Mesothelial cell of epicardium (in vitro differentiated cells): ENCODE data around the gene HTR3E. TPM values are rescaled to one million over a fixed set of nuclear protein-coding genes. Genes with fewer than 3 reads are reported as not detected.

Experiments
- DNase-seq, 2 experiments: peaks; one replicate each; pipeline ENCODE4 v3.0.0; 2021; ENCODE audit warnings: low spot score in 2 of 2; ENCODE audit not compliant: unreplicated experiment in 2 of 2
- H3K27ac Mint-ChIP-seq: 2 replicates; pipeline ENCODE4 v1.8.0; 2021; ENCODE audit warnings: mixed read lengths
- H3K27me3 Mint-ChIP-seq: 2 replicates; pipeline ENCODE4 v1.8.0; 2021; ENCODE audit warnings: low read depth, mixed read lengths
- H3K36me3 Mint-ChIP-seq: 2 replicates; pipeline ENCODE4 v1.8.0; 2021; ENCODE audit warnings: mixed read lengths
- H3K4me1 Mint-ChIP-seq: 2 replicates; pipeline ENCODE4 v1.8.0; 2021; ENCODE audit warnings: mixed read lengths
- H3K4me3 Mint-ChIP-seq: 2 replicates; pipeline ENCODE4 v1.8.0; 2021; ENCODE audit warnings: mild to moderate bottlenecking, moderate library complexity, mixed read lengths
- H3K9me3 Mint-ChIP-seq: 2 replicates; pipeline ENCODE4 v1.8.0; 2021; ENCODE audit warnings: mixed read lengths
- CTCF ChIP-seq: fragments of 200-600 bp; sonication (generic); IDR thresholded peaks from one replicate; pipeline ENCODE4 v1.5.0; 2021; ENCODE audit warnings: antibody characterized with exemption; ENCODE audit not compliant: unreplicated experiment
- total RNA-seq: library from RNA; stranded (reverse); gene quantifications from 3 replicates; pipeline ENCODE4 v1.2.1, GENCODE V29; 2021

HTR3E gene
- total RNA-seq, 1 donor from 2014 or later, result not detected

DNA sequence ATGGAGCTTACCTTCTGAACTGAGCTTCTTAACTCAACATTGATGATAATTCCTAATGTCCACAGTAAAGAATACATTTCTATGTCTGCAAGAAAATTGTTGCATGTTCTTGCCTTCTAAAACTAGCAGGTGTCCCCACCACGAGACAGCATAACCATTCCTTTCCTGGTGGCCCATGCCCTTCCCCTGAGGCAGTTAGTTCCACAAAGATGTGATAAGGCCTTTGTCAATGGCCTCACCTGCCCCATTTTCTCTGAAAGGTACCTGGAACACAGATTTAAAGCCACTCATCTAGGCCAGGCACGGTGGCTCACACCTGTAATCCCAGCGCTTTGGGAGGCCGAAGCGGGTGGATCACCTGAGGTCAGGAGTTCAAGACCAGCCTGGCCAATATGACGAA is 21.0 kb upstream of the HTR3E start:
- Mint-ChIP-seq H3K9me3 (peaks cover 3% of the 10 kb centered on the region), H3K4me1 (no peaks in the 10 kb centered on the region), H3K4me3 (no peak overlapping the region), H3K36me3 (no peaks in the 10 kb centered on the region), H3K27ac (no peak overlapping the region), H3K27me3 (no peaks in the 10 kb centered on the region)
- no peak for TF ChIP-seq CTCF
- DNase-seq, result no peak

DNA sequence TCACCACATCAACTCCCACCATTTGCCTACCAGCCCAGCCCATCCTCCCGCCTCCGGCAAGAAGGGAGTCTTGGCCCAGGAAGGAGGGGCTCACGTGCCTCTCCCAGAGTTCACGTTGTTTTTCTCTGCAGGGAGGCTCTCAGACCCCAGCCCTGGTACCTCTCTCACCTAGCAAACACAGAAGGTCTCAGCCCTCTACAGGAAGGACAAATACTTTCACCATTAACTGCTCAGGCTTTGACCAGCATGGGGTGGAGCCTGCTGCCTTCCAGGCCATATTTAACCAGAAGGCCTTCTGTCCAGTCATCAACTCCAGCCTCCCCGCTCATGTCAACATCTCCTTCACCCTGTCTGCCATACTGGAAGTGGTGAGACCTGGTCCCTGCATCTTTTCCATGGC is 19.0 kb upstream of the HTR3E start:
- Mint-ChIP-seq H3K9me3 (no peaks in the 10 kb centered on the region), H3K27ac (no peak overlapping the region), H3K36me3 (no peaks in the 10 kb centered on the region), H3K4me3 (no peak overlapping the region), H3K27me3 (no peaks in the 10 kb centered on the region), H3K4me1 (no peaks in the 10 kb centered on the region)
- TF ChIP-seq CTCF, result no peak
- DNase-seq, result no peak

GRCh38 chr3:184078851-184079250 is 18.0 kb upstream of the HTR3E start:
- H3K4me3 Mint-ChIP-seq, result no peak overlapping the region
- no peak overlapping the region for H3K27ac Mint-ChIP-seq
- no peaks in the 10 kb centered on the region for H3K27me3 Mint-ChIP-seq
- no peaks in the 10 kb centered on the region for H3K4me1 Mint-ChIP-seq
- DNase-seq, result no peak
- H3K36me3 Mint-ChIP-seq, result no peaks in the 10 kb centered on the region
- H3K9me3 Mint-ChIP-seq, result no peaks in the 10 kb centered on the region
- no peak for TF ChIP-seq CTCF

DNA sequence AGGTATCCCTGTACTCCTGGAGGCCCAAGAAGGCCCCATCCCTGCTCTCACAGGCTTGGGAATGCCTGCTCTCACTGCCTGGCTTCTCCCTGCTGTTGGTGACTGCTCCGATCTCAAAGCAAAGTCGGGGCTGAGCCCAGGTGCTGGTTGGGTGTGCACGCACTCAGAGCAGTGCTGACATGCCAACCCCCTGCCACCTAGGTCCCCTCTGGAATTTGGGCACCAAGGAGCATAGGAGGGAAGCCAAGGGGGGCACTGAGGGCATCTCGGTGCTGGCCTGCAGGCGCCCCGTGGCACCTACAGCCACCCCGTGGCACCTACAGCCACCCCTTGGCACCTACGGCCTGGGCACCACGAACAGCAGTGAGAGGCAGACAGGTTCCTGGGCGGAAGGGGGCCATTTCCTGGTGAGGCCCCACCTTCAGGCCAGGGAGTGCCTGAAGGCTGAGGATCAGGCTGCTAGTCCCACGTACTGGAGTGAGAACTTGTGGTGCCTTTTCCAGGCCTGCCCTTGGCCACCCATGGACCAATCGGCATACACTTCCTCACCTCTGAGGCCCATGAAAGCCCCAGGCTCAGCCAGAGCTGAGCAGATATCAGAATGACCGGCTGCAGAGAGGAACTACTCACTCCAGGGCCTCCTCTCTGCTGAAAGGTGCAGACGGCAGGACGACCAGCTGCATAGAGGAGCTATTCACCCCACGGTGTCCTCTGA is 15.6 kb upstream of the HTR3E start:
- Mint-ChIP-seq H3K27me3 (no peaks in the 10 kb centered on the region), H3K4me1 (peaks cover 4% of the 10 kb centered on the region), H3K9me3 (peaks cover 9% of the 10 kb centered on the region), H3K27ac (no peak overlapping the region), H3K4me3 (no peak overlapping the region), H3K36me3 (no peaks in the 10 kb centered on the region)
- TF ChIP-seq CTCF, result no peak
- no peak for DNase-seq

GRCh38 chr3:184082034-184082433 is 14.8 kb upstream of the HTR3E start:
- Mint-ChIP-seq H3K9me3 (peaks cover 9% of the 10 kb centered on the region), H3K4me1 (peaks cover 4% of the 10 kb centered on the region), H3K36me3 (no peaks in the 10 kb centered on the region), H3K27ac (no peak overlapping the region), H3K4me3 (no peak overlapping the region), H3K27me3 (no peaks in the 10 kb centered on the region)
- DNase-seq, result no peak
- TF ChIP-seq CTCF, result no peak

DNA sequence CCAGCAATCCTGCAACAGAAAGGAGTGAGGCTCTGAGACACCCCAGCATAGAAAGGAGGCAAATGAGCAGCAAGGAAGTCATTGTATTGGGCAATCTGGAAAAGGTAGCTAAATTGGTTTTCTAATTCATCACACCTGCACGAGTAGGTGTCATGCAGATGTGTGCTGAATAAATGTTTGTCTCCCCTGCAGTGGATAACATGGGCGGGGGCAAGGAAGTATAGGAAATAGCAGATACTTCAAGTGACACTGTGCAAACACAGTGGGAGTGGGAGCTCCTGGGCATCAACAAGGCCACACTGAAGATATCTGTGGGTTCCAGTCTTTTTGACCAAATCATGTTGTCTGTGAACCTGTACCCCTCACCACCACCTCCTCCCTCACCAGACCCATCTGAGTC is 14.4 kb upstream of the HTR3E start:
- Mint-ChIP-seq H3K4me3 (no peak overlapping the region), H3K27me3 (no peaks in the 10 kb centered on the region), H3K36me3 (no peaks in the 10 kb centered on the region), H3K27ac (no peak overlapping the region), H3K4me1 (peaks cover 4% of the 10 kb centered on the region), H3K9me3 (peaks cover 9% of the 10 kb centered on the region)
- TF ChIP-seq CTCF, result no peak
- DNase-seq, result no peak
